Measurements from ENCODE around the gene MYADML2. TPM values are rescaled to one million over a fixed set of nuclear protein-coding genes. Genes with fewer than 3 reads are reported as not detected.
"Not testable (repeated sequence)": the region's sequence is repeated elsewhere in the genome, so short reads cannot be mapped to it uniquely, and the experiment has no call there.

The MYADML2 gene
- not detected in 2 replicates for total RNA-seq

- DNase-seq (ENCODE audit: low read depth in 2 of 2), result no peak
These were observed at the start of gene MYADML2 for GRCh38 chr17:81947189-81947588. TSS of gene MYADML2 (minus strand) at chr17:81947233. CDS start at chr17:81941741, 5,492 bp downstream.

- DNase-seq (ENCODE audit: low read depth in 2 of 2), result no peak
These were observed 49.3 kb upstream of the MYADML2 start for GRCh38 chr17:81996232-81996756.

GRCh38 chr17:81995463-81996231 lies 48.6 kb upstream of the MYADML2 start:
- no peak for DNase-seq (ENCODE audit: low read depth in 2 of 2)

- DNase-seq (ENCODE audit: low read depth in 2 of 2), result no peak
These were observed 47.8 kb upstream of the MYADML2 start for GRCh38 chr17:81994593-81995462.

- no peak for DNase-seq (ENCODE audit: low read depth in 2 of 2)
These were observed 46.9 kb upstream of the MYADML2 start for GRCh38 chr17:81993729-81994592.

- no peak for DNase-seq (ENCODE audit: low read depth in 2 of 2)
These were observed 45.5 kb upstream of the MYADML2 start for GRCh38 chr17:81992306-81993102.

GRCh38 chr17:81991684-81992305 lies 44.8 kb upstream of the MYADML2 start:
- peak; percentile 54 to 70 for DNase-seq (ENCODE audit: low read depth in 2 of 2)

GRCh38 chr17:81990836-81991683 lies 44.0 kb upstream of the MYADML2 start:
- DNase-seq (ENCODE audit: low read depth in 2 of 2), result no peak

GRCh38 chr17:81987161-81987770 lies 40.2 kb upstream of the MYADML2 start:
- no peak for DNase-seq (ENCODE audit: low read depth in 2 of 2)

- no peak for DNase-seq (ENCODE audit: low read depth in 2 of 2)
These were observed 39.6 kb upstream of the MYADML2 start for GRCh38 chr17:81986606-81987005.

GRCh38 chr17:81984773-81985410 lies 37.9 kb upstream of the MYADML2 start:
- no peak for DNase-seq (ENCODE audit: low read depth in 2 of 2)

GRCh38 chr17:81983639-81984373 lies 36.8 kb upstream of the MYADML2 start:
- DNase-seq (ENCODE audit: low read depth in 2 of 2), result no peak

GRCh38 chr17:81983011-81983638 lies 36.1 kb upstream of the MYADML2 start:
- DNase-seq (ENCODE audit: low read depth in 2 of 2), result no peak

GRCh38 chr17:81981511-81981910 lies 34.5 kb upstream of the MYADML2 start:
- not testable (repeated sequence) for DNase-seq (ENCODE audit: low read depth in 2 of 2)

- DNase-seq (ENCODE audit: low read depth in 2 of 2), result no peak
These were observed 33.8 kb upstream of the MYADML2 start for GRCh38 chr17:81980707-81981343.

- no peak for DNase-seq (ENCODE audit: low read depth in 2 of 2)
These were observed 33.1 kb upstream of the MYADML2 start for GRCh38 chr17:81980122-81980521.

All from lung microvascular endothelial cell (primary cell).